ENCODE data around the gene FLVCR2.

DNA sequence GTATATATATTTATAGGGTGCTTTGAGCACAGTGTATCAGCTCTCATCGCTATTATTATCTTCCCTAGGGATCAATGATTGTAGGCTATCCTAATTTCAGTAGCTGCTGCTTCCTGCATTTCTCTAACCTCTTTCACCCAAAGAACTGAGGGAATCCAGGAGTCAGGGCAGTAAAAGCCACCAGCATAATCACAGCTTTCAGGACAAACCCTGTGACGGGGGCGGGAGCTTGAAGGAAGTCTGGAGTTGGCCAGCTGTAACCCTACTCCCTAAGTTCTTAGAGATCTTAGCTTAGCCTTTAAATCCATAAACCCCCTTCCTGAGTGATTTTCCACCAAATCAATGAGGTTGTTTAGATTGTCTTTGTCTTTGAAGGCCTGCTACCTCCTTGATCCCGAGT is 33.7 kb downstream of the FLVCR2 start:
- TF ChIP-seq, protein P1, sequence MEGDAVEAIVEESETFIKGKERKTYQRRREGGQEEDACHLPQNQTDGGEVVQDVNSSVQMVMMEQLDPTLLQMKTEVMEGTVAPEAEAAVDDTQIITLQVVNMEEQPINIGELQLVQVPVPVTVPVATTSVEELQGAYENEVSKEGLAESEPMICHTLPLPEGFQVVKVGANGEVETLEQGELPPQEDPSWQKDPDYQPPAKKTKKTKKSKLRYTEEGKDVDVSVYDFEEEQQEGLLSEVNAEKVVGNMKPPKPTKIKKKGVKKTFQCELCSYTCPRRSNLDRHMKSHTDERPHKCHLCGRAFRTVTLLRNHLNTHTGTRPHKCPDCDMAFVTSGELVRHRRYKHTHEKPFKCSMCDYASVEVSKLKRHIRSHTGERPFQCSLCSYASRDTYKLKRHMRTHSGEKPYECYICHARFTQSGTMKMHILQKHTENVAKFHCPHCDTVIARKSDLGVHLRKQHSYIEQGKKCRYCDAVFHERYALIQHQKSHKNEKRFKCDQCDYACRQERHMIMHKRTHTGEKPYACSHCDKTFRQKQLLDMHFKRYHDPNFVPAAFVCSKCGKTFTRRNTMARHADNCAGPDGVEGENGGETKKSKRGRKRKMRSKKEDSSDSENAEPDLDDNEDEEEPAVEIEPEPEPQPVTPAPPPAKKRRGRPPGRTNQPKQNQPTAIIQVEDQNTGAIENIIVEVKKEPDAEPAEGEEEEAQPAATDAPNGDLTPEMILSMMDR (tag by site-specific recombination; IDR thresholded peaks at IDR 0.05) = no peak
- TF ChIP-seq HOXA7 (CRISPR knock-in tag; IDR thresholded peaks at IDR 0.05; ENCODE audit: borderline replicate concordance) (no peak), REPIN1 (tag by site-specific recombination; IDR thresholded peaks at IDR 0.05; ENCODE audit: low read depth) (no peak)

Data from HEK293 (cell line).